Activated CD8-positive, alpha-beta T cell treated with anti-CD3 and anti-CD28 coated beads for 36 hours (primary cell): ENCODE measurements around the gene TRIM47. TPM values are rescaled to one million over a fixed set of nuclear protein-coding genes. Genes with fewer than 3 reads are reported as not detected.

Source experiments
- ATAC-seq: fragments of 200-7000 bp; cut with Tn5 transposase; one replicate; pipeline ENCODE4 v1.10.0; 2021; ENCODE audit warnings: mild to moderate bottlenecking, moderate library complexity
- CTCF ChIA-PET: fragments of 350-600 bp; sonication (Branson Sonifier 250); formaldehyde crosslinking; loops from one replicate; lab custom pipeline; 2021; ENCODE audit warnings: antibody characterized with exemption; lab: Charles Lee
- POLR2A ChIA-PET: fragments of 350-600 bp; sonication (Branson Sonifier 250); formaldehyde crosslinking; loops from one replicate; lab custom pipeline; 2021; ENCODE audit warnings: antibody characterized with exemption; lab: Charles Lee
- DNase-seq: peaks from one replicate; pipeline ENCODE4 v3.0.0-alpha.2; 2020
- H3K27ac Mint-ChIP-seq: one replicate; pipeline ENCODE4 v1.8.0; 2021; ENCODE audit warnings: mild to moderate bottlenecking, mixed read lengths
- H3K27me3 Mint-ChIP-seq: one replicate; pipeline ENCODE4 v1.8.0; 2021; ENCODE audit warnings: mixed read lengths
- H3K36me3 Mint-ChIP-seq: one replicate; pipeline ENCODE4 v1.8.0; 2021; ENCODE audit warnings: low read depth, mixed read lengths
- H3K4me1 Mint-ChIP-seq: one replicate; pipeline ENCODE4 v1.8.0; 2021; ENCODE audit warnings: low read depth, mixed read lengths
- H3K4me3 Mint-ChIP-seq: one replicate; pipeline ENCODE4 v1.8.0; 2021; ENCODE audit warnings: mild to moderate bottlenecking, moderate library complexity, mixed read lengths
- H3K9me3 Mint-ChIP-seq: one replicate; pipeline ENCODE4 v1.8.0; 2021; ENCODE audit warnings: mixed read lengths
- CTCF ChIP-seq: fragments of 200-600 bp; IDR thresholded peaks from one replicate; pipeline ENCODE4 v1.8.0; 2022; ENCODE audit warnings: antibody characterized with exemption, mild to moderate bottlenecking
- intact Hi-C: fragments of 100-400 bp; cut with micrococcal nuclease; formaldehyde crosslinking; loops from one replicate; pipeline ENCODE4 v1.10.0; 2022
- total RNA-seq, 2 experiments: library from RNA; stranded (reverse); gene quantifications; one replicate each; pipeline ENCODE4 v1.2.3, GENCODE V29; 2021

The TRIM47 gene
- total RNA-seq, 2 experiments from 2014 or later = 16.6 to 16.8 TPM

GRCh38 chr17:75825149-75825552 is 53.2 kb downstream of the TRIM47 start:
- intact Hi-C loops = no loop called here
- Mint-ChIP-seq H3K27ac (peak overlapping the region; percentile 77), H3K4me1 (peaks cover 31% of the 10 kb centered on the region), H3K27me3 (no peaks in the 10 kb centered on the region), H3K36me3 (peaks cover 13% of the 10 kb centered on the region), H3K9me3 (no peaks in the 10 kb centered on the region), H3K4me3 (no peak overlapping the region)
- POLR2A ChIA-PET = interaction anchor here (0.8 to 6.6 kb wide), 12 partner anchors 8 to 71 kb away, joined by 3 to 53 read pairs (median 4); partner anchors contain the start of gene UNK
- ATAC-seq (no peak), DNase-seq (no peak)
- no peak for TF ChIP-seq CTCF
- CTCF ChIA-PET = interaction anchor here (1.2 to 13.1 kb wide), 4 partner anchors 22 to 77 kb away, joined by 3 to 105 read pairs (median 10); partner anchors contain the start of genes UNC13D and WBP2

GRCh38 chr17:75824666-75825065 is 53.7 kb downstream of the TRIM47 start:
- Mint-ChIP-seq H3K4me3 (no peak overlapping the region), H3K27me3 (no peaks in the 10 kb centered on the region), H3K4me1 (peaks cover 31% of the 10 kb centered on the region), H3K27ac (no peak overlapping the region), H3K36me3 (peaks cover 12% of the 10 kb centered on the region), H3K9me3 (no peaks in the 10 kb centered on the region)
- DNase-seq (no peak), ATAC-seq (no peak)
- intact Hi-C loops = no loop called here
- POLR2A ChIA-PET = interaction anchor here (0.8 to 6.6 kb wide), 10 partner anchors 9 to 71 kb away, joined by 3 to 53 read pairs (median 4); partner anchors contain the start of gene UNK
- CTCF ChIA-PET = interaction anchor here (1.2 to 13.1 kb wide), 3 partner anchors 22 to 71 kb away, joined by 3 to 105 read pairs (median 15); partner anchors contain the start of genes UNC13D and WBP2
- no peak for TF ChIP-seq CTCF

Other genes with a start within 250 kb of the TRIM47 start
- gene SMIM5, start 245.1 kb downstream of the TRIM47 start, total RNA-seq = under 1 TPM; 0.07 to 0.25 TPM
- 10 to 100 TPM; 33.3 to 34.2 TPM for gene RECQL5, start 211.4 kb downstream of the TRIM47 start, total RNA-seq
- gene SAP30BP, start 211.2 kb downstream of the TRIM47 start, total RNA-seq = 10 to 100 TPM; 73.0 to 75.8 TPM
- 1 to 10 TPM in 1 of 2 experiments, under 1 TPM in 1; 0.69 to 1.8 TPM for gene ITGB4, start 157.1 kb downstream of the TRIM47 start, total RNA-seq
- gene GALK1, start 113.4 kb downstream of the TRIM47 start, total RNA-seq = 10 to 100 TPM; 43.4 to 50.7 TPM
- 10 to 100 TPM; 26.4 to 26.6 TPM for gene UNK, start 93.8 kb downstream of the TRIM47 start, total RNA-seq
- 100 to 1,000 TPM; 136 to 144 TPM for gene UNC13D, start 34.2 kb downstream of the TRIM47 start, total RNA-seq
- 10 to 100 TPM; 54.4 to 58.5 TPM for gene WBP2, start 23.2 kb downstream of the TRIM47 start, total RNA-seq
- 10 to 100 TPM; 37.1 to 42.2 TPM for gene TRIM65, start 18.4 kb upstream of the TRIM47 start, total RNA-seq
- gene MRPL38, start 26.3 kb upstream of the TRIM47 start, total RNA-seq = 100 to 1,000 TPM; 117 to 126 TPM
- 10 to 100 TPM; 13.2 to 16.2 TPM for gene FBF1, start 62.5 kb upstream of the TRIM47 start, total RNA-seq
- 10 to 100 TPM; 23.0 to 24.1 TPM for gene ACOX1, start 100.6 kb upstream of the TRIM47 start, total RNA-seq
- 10 to 100 TPM; 11.7 to 13.2 TPM for gene TEN1, start 100.7 kb upstream of the TRIM47 start, total RNA-seq
- 1 to 10 TPM; 3.8 to 4.1 TPM for gene CDK3, start 122.3 kb upstream of the TRIM47 start, total RNA-seq
- under 1 TPM; 0.16 to 0.34 TPM for gene EVPL, start 148.7 kb upstream of the TRIM47 start, total RNA-seq
- 100 to 1,000 TPM; 132 to 135 TPM for gene SRP68, start 193.9 kb upstream of the TRIM47 start, total RNA-seq
- gene GALR2, start 196.2 kb upstream of the TRIM47 start, total RNA-seq = 1 to 10 TPM; 1.6 to 2.1 TPM
- 1 to 10 TPM; 2.3 to 3.0 TPM for gene ZACN, start 200.6 kb upstream of the TRIM47 start, total RNA-seq
- 10 to 100 TPM; 53.5 to 64.9 TPM for gene EXOC7, start 225.2 kb upstream of the TRIM47 start, total RNA-seq